ENCODE results near the gene FOLH1. TPM values are rescaled to one million over a fixed set of nuclear protein-coding genes. Genes with fewer than 3 reads are reported as not detected.
"Not testable (repeated sequence)": the region's sequence is repeated elsewhere in the genome, so short reads cannot be mapped to it uniquely, and the experiment has no call there.

Gene FOLH1
- not detected for total RNA-seq

GRCh38 chr11:49208006-49208721, at the start of gene FOLH1:
Gene FOLH1, minus strand, starts transcription at chr11:49208602. Its CDS starts 193 bp downstream, at chr11:49208409.
- Mint-ChIP-seq H3K4me1 (ENCODE audit: low read depth) (no peaks in the 10 kb centered on the region), H3K4me3 (no peak within 1 kb of the TSS), H3K9me3 (no peaks in the 10 kb centered on the region), H3K27ac (no peak within 1 kb of the TSS), H3K27me3 (peaks cover 9% of the 10 kb centered on the region), H3K36me3 (no peaks in the 10 kb centered on the region)
- intact Hi-C loops (cut with micrococcal nuclease): no loop called here
- POLR2A ChIA-PET: no interaction called here
- no peak for DNase-seq
- CTCF ChIA-PET: no interaction called here

GRCh38 chr11:49255148-49255547, 46.7 kb upstream of the FOLH1 start:
- DNase-seq; H3K27ac Mint-ChIP-seq; H3K36me3 Mint-ChIP-seq; H3K9me3 Mint-ChIP-seq; intact Hi-C loops (cut with micrococcal nuclease); POLR2A ChIA-PET; H3K27me3 Mint-ChIP-seq; CTCF ChIA-PET; H3K4me3 Mint-ChIP-seq; H3K4me1 Mint-ChIP-seq (ENCODE audit: low read depth): not testable (repeated sequence)

GRCh38 chr11:49251212-49251611, 42.8 kb upstream of the FOLH1 start:
- DNase-seq; H3K9me3 Mint-ChIP-seq; H3K27me3 Mint-ChIP-seq; H3K36me3 Mint-ChIP-seq; intact Hi-C loops (cut with micrococcal nuclease); H3K4me3 Mint-ChIP-seq; POLR2A ChIA-PET; CTCF ChIA-PET; H3K27ac Mint-ChIP-seq; H3K4me1 Mint-ChIP-seq (ENCODE audit: low read depth): not testable (repeated sequence)

- DNase-seq; POLR2A ChIA-PET; H3K4me1 Mint-ChIP-seq (ENCODE audit: low read depth); H3K27ac Mint-ChIP-seq; H3K27me3 Mint-ChIP-seq; H3K36me3 Mint-ChIP-seq; intact Hi-C loops (cut with micrococcal nuclease); H3K4me3 Mint-ChIP-seq; H3K9me3 Mint-ChIP-seq: not testable (repeated sequence)
- CTCF ChIA-PET: interaction anchor here (0.5 kb wide), 1 partner anchor 817 kb away, joined by 4 read pairs; no protein-coding TSS in a partner anchor
These were observed 42.2 kb upstream of the FOLH1 start for GRCh38 chr11:49250398-49251115.

- DNase-seq; H3K27ac Mint-ChIP-seq; H3K27me3 Mint-ChIP-seq; POLR2A ChIA-PET; CTCF ChIA-PET; H3K4me3 Mint-ChIP-seq; H3K36me3 Mint-ChIP-seq; H3K4me1 Mint-ChIP-seq (ENCODE audit: low read depth); intact Hi-C loops (cut with micrococcal nuclease); H3K9me3 Mint-ChIP-seq: not testable (repeated sequence)
These were observed 41.0 kb upstream of the FOLH1 start for GRCh38 chr11:49249363-49249762.

GRCh38 chr11:49233685-49234084, 25.3 kb upstream of the FOLH1 start:
- POLR2A ChIA-PET; DNase-seq; H3K36me3 Mint-ChIP-seq; intact Hi-C loops (cut with micrococcal nuclease); H3K9me3 Mint-ChIP-seq; CTCF ChIA-PET; H3K27me3 Mint-ChIP-seq; H3K27ac Mint-ChIP-seq; H3K4me3 Mint-ChIP-seq; H3K4me1 Mint-ChIP-seq (ENCODE audit: low read depth): not testable (repeated sequence)

GRCh38 chr11:49233019-49233418, 24.6 kb upstream of the FOLH1 start:
- H3K27me3 Mint-ChIP-seq; H3K27ac Mint-ChIP-seq; DNase-seq; H3K36me3 Mint-ChIP-seq; H3K4me3 Mint-ChIP-seq; POLR2A ChIA-PET; intact Hi-C loops (cut with micrococcal nuclease); H3K4me1 Mint-ChIP-seq (ENCODE audit: low read depth); H3K9me3 Mint-ChIP-seq; CTCF ChIA-PET: not testable (repeated sequence)

- DNase-seq; H3K27me3 Mint-ChIP-seq; CTCF ChIA-PET; intact Hi-C loops (cut with micrococcal nuclease); H3K9me3 Mint-ChIP-seq; POLR2A ChIA-PET; H3K36me3 Mint-ChIP-seq; H3K4me3 Mint-ChIP-seq; H3K27ac Mint-ChIP-seq; H3K4me1 Mint-ChIP-seq (ENCODE audit: low read depth): not testable (repeated sequence)
These were observed 23.3 kb upstream of the FOLH1 start for GRCh38 chr11:49231725-49232124.

- CTCF ChIA-PET; H3K36me3 Mint-ChIP-seq; intact Hi-C loops (cut with micrococcal nuclease); H3K27ac Mint-ChIP-seq; H3K4me1 Mint-ChIP-seq (ENCODE audit: low read depth); H3K4me3 Mint-ChIP-seq; H3K9me3 Mint-ChIP-seq; H3K27me3 Mint-ChIP-seq; POLR2A ChIA-PET; DNase-seq: not testable (repeated sequence)
These were observed 22.1 kb upstream of the FOLH1 start for GRCh38 chr11:49230534-49230933.

- H3K27ac Mint-ChIP-seq; H3K4me3 Mint-ChIP-seq; intact Hi-C loops (cut with micrococcal nuclease); H3K9me3 Mint-ChIP-seq; CTCF ChIA-PET; POLR2A ChIA-PET; H3K4me1 Mint-ChIP-seq (ENCODE audit: low read depth); H3K27me3 Mint-ChIP-seq; H3K36me3 Mint-ChIP-seq; DNase-seq: not testable (repeated sequence)
These were observed 21.6 kb upstream of the FOLH1 start for GRCh38 chr11:49230001-49230400.

GRCh38 chr11:49229136-49229535, 20.7 kb upstream of the FOLH1 start:
- intact Hi-C loops (cut with micrococcal nuclease); POLR2A ChIA-PET; DNase-seq; H3K4me1 Mint-ChIP-seq (ENCODE audit: low read depth); H3K27ac Mint-ChIP-seq; H3K36me3 Mint-ChIP-seq; H3K4me3 Mint-ChIP-seq; CTCF ChIA-PET; H3K27me3 Mint-ChIP-seq; H3K9me3 Mint-ChIP-seq: not testable (repeated sequence)

GRCh38 chr11:49225255-49225785, 16.9 kb upstream of the FOLH1 start:
- H3K4me3 Mint-ChIP-seq; POLR2A ChIA-PET; H3K4me1 Mint-ChIP-seq (ENCODE audit: low read depth); H3K27ac Mint-ChIP-seq; H3K27me3 Mint-ChIP-seq; H3K36me3 Mint-ChIP-seq; H3K9me3 Mint-ChIP-seq; CTCF ChIA-PET; intact Hi-C loops (cut with micrococcal nuclease); DNase-seq: not testable (repeated sequence)

- H3K36me3 Mint-ChIP-seq: no peaks in the 10 kb centered on the region
- H3K27me3 Mint-ChIP-seq: no peaks in the 10 kb centered on the region
- CTCF ChIA-PET: no interaction called here
- no peak overlapping the region for H3K4me3 Mint-ChIP-seq
- H3K27ac Mint-ChIP-seq: no peak overlapping the region
- no peak for DNase-seq
- POLR2A ChIA-PET: no interaction called here
- H3K9me3 Mint-ChIP-seq: no peaks in the 10 kb centered on the region
- intact Hi-C loops (cut with micrococcal nuclease): no loop called here
- no peaks in the 10 kb centered on the region for H3K4me1 Mint-ChIP-seq (ENCODE audit: low read depth)
These were observed 12.7 kb upstream of the FOLH1 start for GRCh38 chr11:49221112-49221511.

All from activated CD4-positive, alpha-beta memory T cell treated with anti-CD3 and anti-CD28 coated beads for 36 hours (primary cell).